IMR-90 (cell line): ENCODE results near the gene SLC15A1. TPM values are rescaled to one million over a fixed set of nuclear protein-coding genes. Genes with fewer than 3 reads are reported as not detected.

ENCODE experiments used
- ATAC-seq: fragments of 200-7000 bp; cut with Tn5 transposase; 2 replicates; pipeline ENCODE4 v1.9.1; 2020; ENCODE audit warnings: low read depth, mild to moderate bottlenecking, moderate library complexity
- BruUV-seq: library from RNA; stranded (reverse); fragments of 400-500 nt; replicated peaks from 2 replicates; lab custom pipeline; 2021; lab: Mats Ljungman, UMichigan
- CTCF ChIA-PET: fragments of 300-600 bp; formaldehyde crosslinking; extraction: SDS; loops from one replicate; lab custom pipeline; 2021; ENCODE audit warnings: antibody characterized with exemption; lab: Yijun Ruan, JAX
- POLR2A ChIA-PET: fragments of 300-600 bp; sonication (Branson Sonifier 250); formaldehyde crosslinking; loops from one replicate; lab custom pipeline; 2022; ENCODE audit warnings: antibody characterized with exemption; ENCODE audit not compliant: unreplicated experiment; lab: Charles Lee
- DNase-seq: peaks from one replicate; pipeline ENCODE4 v3.0.0; 2013
- H2AFZ ChIP-seq: replicated peaks from 2 replicates; pipeline ENCODE3; 2013; ENCODE audit warnings: low read length, mild to moderate bottlenecking; ENCODE audit not compliant: poor library complexity
- H2AK5ac ChIP-seq: 2 replicates; pipeline ENCODE4 v1.6.1; 2013; ENCODE audit warnings: low read depth, low read length, inconsistent platforms
- H2AK9ac ChIP-seq: replicated peaks from 2 replicates; pipeline ENCODE3; 2013; ENCODE audit warnings: mild to moderate bottlenecking, low read depth, low read length, moderate library complexity; ENCODE audit not compliant: poor library complexity
- H2BK120ac ChIP-seq: 2 replicates; pipeline ENCODE4 v1.6.1; 2013; ENCODE audit warnings: low read depth, low read length, inconsistent platforms
- H2BK15ac ChIP-seq: 3 replicates; pipeline ENCODE4 v1.6.1; 2013; ENCODE audit warnings: low read depth, low read length, inconsistent platforms
- H2BK20ac ChIP-seq: 2 replicates; pipeline ENCODE4 v1.6.1; 2013; ENCODE audit warnings: low read depth, mild to moderate bottlenecking, inconsistent platforms, low read length, moderate library complexity
- H2BK5ac ChIP-seq: 2 replicates; pipeline ENCODE4 v1.6.1; 2013; ENCODE audit warnings: mild to moderate bottlenecking, low read depth, low read length, inconsistent platforms; ENCODE audit not compliant: poor library complexity, severe bottlenecking
- H3K14ac ChIP-seq: replicated peaks from 2 replicates; pipeline ENCODE4 v1.6.1; 2013; ENCODE audit warnings: low read depth, low read length, inconsistent platforms
- H3K18ac ChIP-seq: 2 replicates; pipeline ENCODE4 v1.6.1; 2013; ENCODE audit warnings: low read depth, low read length, control low read depth
- H3K23ac ChIP-seq: 2 replicates; pipeline ENCODE4 v1.6.1; 2013; ENCODE audit warnings: low read depth, low read length, inconsistent platforms
- H3K27ac ChIP-seq: 2 replicates; pipeline ENCODE4 v1.5.1; 2013; ENCODE audit warnings: mild to moderate bottlenecking, control low read depth, low read length; ENCODE audit not compliant: insufficient read depth
- H3K27me3 ChIP-seq: 2 replicates; pipeline ENCODE4 v1.6.1; 2013; ENCODE audit warnings: low read length; ENCODE audit not compliant: control insufficient read depth, insufficient read depth
- H3K36me3 ChIP-seq: 2 replicates; pipeline ENCODE4 v1.6.1; 2013; ENCODE audit warnings: low read length, mixed read lengths; ENCODE audit not compliant: control insufficient read depth, insufficient read depth
- H3K4ac ChIP-seq: 2 replicates; pipeline ENCODE4 v1.6.1; 2013; ENCODE audit warnings: low read depth, low read length, inconsistent platforms
- H3K4me1 ChIP-seq: 2 replicates; pipeline ENCODE4 v1.6.1; 2013; ENCODE audit warnings: low read length, mixed read lengths; ENCODE audit not compliant: control insufficient read depth, insufficient read depth
- H3K4me2 ChIP-seq: 2 replicates; pipeline ENCODE4 v1.6.1; 2013; ENCODE audit warnings: low read depth, mild to moderate bottlenecking, control low read depth, low read length, moderate library complexity
- H3K4me3 ChIP-seq: 2 replicates; pipeline ENCODE4 v1.5.1; 2013; ENCODE audit warnings: low read depth, mild to moderate bottlenecking, control low read depth, low read length, moderate library complexity; ENCODE audit not compliant: insufficient read depth
- H3K56ac ChIP-seq: 2 replicates; pipeline ENCODE4 v1.6.1; 2013; ENCODE audit warnings: low read length, inconsistent platforms; ENCODE audit not compliant: insufficient read depth; ENCODE audit errors: extremely low read depth
- H3K79me1 ChIP-seq, 2 experiments: 2 replicates each; pipeline ENCODE4 v1.6.1; 2013; ENCODE audit warnings: low read length in 2 of 2, inconsistent platforms in 1 of 2, low read depth in 1 of 2
- H3K9ac ChIP-seq: 2 replicates; pipeline ENCODE4 v1.6.1; 2013; ENCODE audit warnings: low read depth, low read length, control low read depth
- H3K9me1 ChIP-seq: 2 replicates; pipeline ENCODE4 v1.6.1; 2013; ENCODE audit warnings: low read length, inconsistent platforms; ENCODE audit not compliant: insufficient read depth
- H3K9me3 ChIP-seq: 2 replicates; pipeline ENCODE4 v1.6.1; 2013; ENCODE audit warnings: low read length; ENCODE audit not compliant: control insufficient read depth, insufficient read depth
- H4K20me1 ChIP-seq: 2 replicates; pipeline ENCODE4 v1.6.1; 2013; ENCODE audit warnings: low read length, inconsistent platforms; ENCODE audit not compliant: insufficient read depth
- H4K5ac ChIP-seq: 2 replicates; pipeline ENCODE4 v1.6.1; 2013; ENCODE audit warnings: mild to moderate bottlenecking, low read depth, low read length, control low read depth
- H4K8ac ChIP-seq, 2 experiments: 2 replicates each; pipeline ENCODE4 v1.6.1; 2013; ENCODE audit warnings: low read depth in 2 of 2, low read length in 2 of 2, control low read depth in 1 of 2, inconsistent platforms in 1 of 2
- H4K91ac ChIP-seq: 2 replicates; pipeline ENCODE4 v1.6.1; 2013; ENCODE audit warnings: low read depth, low read length, inconsistent platforms; ENCODE audit not compliant: insufficient read depth
- BHLHE40 ChIP-seq: fragments of 150-350 bp; IDR thresholded peaks from 2 replicates; pipeline ENCODE4 v1.6.1; 2016; ENCODE audit warnings: mild to moderate bottlenecking, low read depth, low read length
- CEBPB ChIP-seq: IDR thresholded peaks from 2 replicates; pipeline ENCODE4 v1.6.1; 2012; ENCODE audit warnings: low read depth, low read length, improper control_type of control experiment
- CHD1 ChIP-seq: IDR thresholded peaks from 2 replicates; pipeline ENCODE4 v1.6.1; 2012; ENCODE audit warnings: low read depth, low read length, improper control_type of control experiment
- MAFK ChIP-seq: IDR thresholded peaks from 2 replicates; pipeline ENCODE4 v1.6.1; 2012; ENCODE audit warnings: low read depth, low read length, improper control_type of control experiment
- MXI1 ChIP-seq: IDR thresholded peaks from 2 replicates; pipeline ENCODE4 v1.6.1; 2012; ENCODE audit warnings: low read depth, mild to moderate bottlenecking, low read length, moderate library complexity, borderline replicate concordance
- POLR2A ChIP-seq: IDR thresholded peaks from 2 replicates; pipeline ENCODE4 v1.6.1; 2012; ENCODE audit warnings: mild to moderate bottlenecking, low read depth, low read length
- RAD21 ChIP-seq: IDR thresholded peaks from 2 replicates; pipeline ENCODE4 v1.6.1; 2012; ENCODE audit warnings: low read length, improper control_type of control experiment
- RFX5 ChIP-seq: IDR thresholded peaks from 2 replicates; pipeline ENCODE4 v1.8.0; 2012; ENCODE audit warnings: low read depth, mild to moderate bottlenecking, low read length, moderate library complexity
- SMC3 ChIP-seq: fragments of 150-350 bp; IDR thresholded peaks from 2 replicates; pipeline ENCODE4 v1.6.1; 2016; ENCODE audit warnings: low read depth, mild to moderate bottlenecking, antibody characterized with exemption, low read length, moderate library complexity
- WGBS, 2 experiments: methylation state at CpG; one replicate each; pipeline versions ENCODE4 v1.1.5 to v1.1.7; 2013; ENCODE audit warnings: missing lambda C conversion rate in 2 of 2; ENCODE audit not compliant: insufficient read length in 1 of 2; ENCODE audit errors: extremely low coverage in 2 of 2; 5-methylcytosine and 5-hydroxymethylcytosine counted together
- dilution Hi-C: fragments of 300-500 bp; cut with HindIII; formaldehyde crosslinking; loops from one replicate; pipeline ENCODE4 v1.14.3; 2018; ENCODE audit warnings: low sequenced_read_pairs; ENCODE audit not compliant: unreplicated experiment
- in situ Hi-C: fragments of 300-500 bp; cut with MboI; formaldehyde crosslinking; loops from 3 replicates; pipeline ENCODE4 v1.14.3; 2019; ENCODE audit warnings: low sequenced_read_pairs, inconsistent platforms, mixed read lengths
- intact Hi-C: fragments of 100-400 bp; cut with micrococcal nuclease; formaldehyde crosslinking; loops from 2 replicates; pipeline ENCODE4 v1.10.0; 2022
- polyA plus RNA-seq, 3 experiments: library from polyadenylated mRNA; depleted of rRNA; stranded (reverse); fragments of >200 nt; gene quantifications; 2 replicates each; pipeline ENCODE4 v1.2.3, GENCODE V29; 2012; ENCODE audit warnings: low replicate concordance in 1 of 3
- total RNA-seq: library from RNA; depleted of rRNA; stranded (reverse); fragments of >200 nt; gene quantifications from 2 replicates; pipeline ENCODE4 v1.2.3, GENCODE V29; 2012
- TF ChIP-seq, protein P1 (sequence below): fragments of 150-350 bp; IDR thresholded peaks from 2 replicates; pipeline ENCODE4 v1.6.1; 2017; ENCODE audit warnings: mild to moderate bottlenecking, antibody characterized with exemption, low read length, low read depth
- TF ChIP-seq, protein P2 (sequence below): conservative IDR thresholded peaks from 2 replicates; pipeline ENCODE4 v1.5.1; 2012; ENCODE audit warnings: mild to moderate bottlenecking, low read depth, low read length, improper control_type of control experiment

Gene SLC15A1
- total and polyA plus RNA-seq, 2 of the 4 experiments (the other 2 are of a cell fraction), result not detected

DNA sequence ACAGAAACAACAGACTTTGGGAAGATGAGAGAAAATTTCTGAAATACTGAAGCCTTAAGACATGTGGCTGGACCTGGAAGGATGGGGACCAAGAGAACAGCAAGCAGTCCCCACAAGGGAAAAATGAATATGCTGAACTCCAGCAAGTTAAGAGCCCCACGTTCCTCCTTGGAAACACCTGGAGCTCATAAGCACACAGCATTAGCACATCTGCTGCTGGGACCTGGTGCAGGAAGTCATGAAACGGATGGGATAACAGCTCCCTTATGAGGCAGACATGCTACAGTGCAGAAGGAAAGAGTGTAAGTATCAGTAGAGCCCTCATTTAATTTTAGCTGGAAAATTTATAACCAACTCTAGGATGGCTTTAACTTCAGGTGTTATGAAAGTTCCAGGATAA lies 67.3 kb downstream of the SLC15A1 start:
- no peak overlapping the region for H3K23ac ChIP-seq
- TF ChIP-seq MXI1, result no peak
- TF ChIP-seq MAFK, result no peak
- TF ChIP-seq RAD21, result no peak
- TF ChIP-seq, protein P1, sequence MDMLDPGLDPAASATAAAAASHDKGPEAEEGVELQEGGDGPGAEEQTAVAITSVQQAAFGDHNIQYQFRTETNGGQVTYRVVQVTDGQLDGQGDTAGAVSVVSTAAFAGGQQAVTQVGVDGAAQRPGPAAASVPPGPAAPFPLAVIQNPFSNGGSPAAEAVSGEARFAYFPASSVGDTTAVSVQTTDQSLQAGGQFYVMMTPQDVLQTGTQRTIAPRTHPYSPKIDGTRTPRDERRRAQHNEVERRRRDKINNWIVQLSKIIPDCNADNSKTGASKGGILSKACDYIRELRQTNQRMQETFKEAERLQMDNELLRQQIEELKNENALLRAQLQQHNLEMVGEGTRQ, result no peak
- TF ChIP-seq, protein P2, sequence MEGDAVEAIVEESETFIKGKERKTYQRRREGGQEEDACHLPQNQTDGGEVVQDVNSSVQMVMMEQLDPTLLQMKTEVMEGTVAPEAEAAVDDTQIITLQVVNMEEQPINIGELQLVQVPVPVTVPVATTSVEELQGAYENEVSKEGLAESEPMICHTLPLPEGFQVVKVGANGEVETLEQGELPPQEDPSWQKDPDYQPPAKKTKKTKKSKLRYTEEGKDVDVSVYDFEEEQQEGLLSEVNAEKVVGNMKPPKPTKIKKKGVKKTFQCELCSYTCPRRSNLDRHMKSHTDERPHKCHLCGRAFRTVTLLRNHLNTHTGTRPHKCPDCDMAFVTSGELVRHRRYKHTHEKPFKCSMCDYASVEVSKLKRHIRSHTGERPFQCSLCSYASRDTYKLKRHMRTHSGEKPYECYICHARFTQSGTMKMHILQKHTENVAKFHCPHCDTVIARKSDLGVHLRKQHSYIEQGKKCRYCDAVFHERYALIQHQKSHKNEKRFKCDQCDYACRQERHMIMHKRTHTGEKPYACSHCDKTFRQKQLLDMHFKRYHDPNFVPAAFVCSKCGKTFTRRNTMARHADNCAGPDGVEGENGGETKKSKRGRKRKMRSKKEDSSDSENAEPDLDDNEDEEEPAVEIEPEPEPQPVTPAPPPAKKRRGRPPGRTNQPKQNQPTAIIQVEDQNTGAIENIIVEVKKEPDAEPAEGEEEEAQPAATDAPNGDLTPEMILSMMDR, result no peak
- TF ChIP-seq BHLHE40, result no peak
- no peak for TF ChIP-seq CEBPB
- TF ChIP-seq RFX5, result no peak
- no peak for TF ChIP-seq SMC3
- TF ChIP-seq CHD1, result no peak
- no peak for TF ChIP-seq POLR2A
- H2BK120ac ChIP-seq, result no peak overlapping the region
- CTCF ChIA-PET, result no interaction called here
- H4K20me1 ChIP-seq, result no peaks in the 10 kb centered on the region
- H3K4me3 ChIP-seq, result no peak overlapping the region
- H2AK5ac ChIP-seq, result no peak overlapping the region
- no peaks in the 10 kb centered on the region for H3K36me3 ChIP-seq
- WGBS, 2 experiments, result no CpG with 5 or more reads among the region's 2 CpGs
- in situ Hi-C loops, result no loop called here
- DNase-seq, result no peak
- dilution Hi-C loops, result no loop called here
- H3K79me1 ChIP-seq, result no peaks in the 10 kb centered on the region
- H3K27me3 ChIP-seq, result peaks cover 18% of the 10 kb centered on the region
- no peak overlapping the region for H2BK5ac ChIP-seq
- BruUV-seq, result no TSS peak
- no peak overlapping the region for H2AK9ac ChIP-seq
- no peak overlapping the region for H4K5ac ChIP-seq
- no peaks in the 10 kb centered on the region for H3K9me3 ChIP-seq
- no peak overlapping the region for H3K18ac ChIP-seq
- H3K27ac ChIP-seq, result no peak overlapping the region
- no peak overlapping the region for H4K8ac ChIP-seq
- ATAC-seq, result no peak
- no peak overlapping the region for H2BK15ac ChIP-seq
- no peak overlapping the region for H2AFZ ChIP-seq
- peaks cover 4% of the 10 kb centered on the region; the same call in 1 of the 2 replicates for H3K9me1 ChIP-seq
- H3K4me1 ChIP-seq, result no peaks in the 10 kb centered on the region
- POLR2A ChIA-PET, result no interaction called here
- H3K14ac ChIP-seq, result no peak overlapping the region
- intact Hi-C loops, result no loop called here
- H3K9ac ChIP-seq, result no peak overlapping the region
- H3K4ac ChIP-seq, result no peak overlapping the region
- no peak overlapping the region for H2BK20ac ChIP-seq
- H4K91ac ChIP-seq, result no peak overlapping the region
- H3K56ac ChIP-seq, result no peak overlapping the region
- H3K4me2 ChIP-seq, result no peak overlapping the region
